Measurements from ENCODE around the gene VAV3. TPM values are rescaled to one million over a fixed set of nuclear protein-coding genes. Genes with fewer than 3 reads are reported as not detected.
A peak's percentile ranks its signal among the peaks of the same experiment; 100 is the strongest.

The VAV3 gene
- total RNA-seq, 2 experiments from 2014 or later = 2.3 to 8.3 TPM

- POLR2A ChIA-PET = interaction anchor here (0.6 to 5.1 kb wide), 14 partner anchors 10 to 283 kb away, joined by 3 to 44 read pairs (median 3); no protein-coding TSS in a partner anchor
- H3K4me1 ChIP-seq (ENCODE audit: insufficient read depth, low read length, poor library complexity, severe bottlenecking) = peaks cover 49% of the 10 kb centered on the region
- H3K27ac ChIP-seq (ENCODE audit: low read depth, low read length, poor library complexity, severe bottlenecking) = peak overlapping the region; percentile 1
- H4K20me1 ChIP-seq (ENCODE audit: insufficient read depth, low read length) = no peaks in the 10 kb centered on the region
- no peak for TF ChIP-seq CTCF (conservative IDR thresholded peaks at IDR 0.05; ENCODE audit: low read length)
- no peak for TF ChIP-seq EZH2phosphoT487 (IDR thresholded peaks at IDR 0.05; ENCODE audit: borderline replicate concordance, low read depth, low read length)
- no TSS peak for BruUV-seq (replicated peaks)
- H3K4me2 ChIP-seq (ENCODE audit: low read length) = peak overlapping the region; percentile 62
- DNase-seq (ENCODE audit: low spot score) = peak; percentile 38
- H3K79me2 ChIP-seq (ENCODE audit: insufficient read depth, low read depth, low read length) = no peaks in the 10 kb centered on the region
- peaks cover 6% of the 10 kb centered on the region; the same call in 1 of the 2 replicates for H3K36me3 ChIP-seq (ENCODE audit: insufficient read depth, low read length)
- H3K4me3 ChIP-seq (ENCODE audit: low read depth, low read length, poor library complexity, severe bottlenecking) = peak overlapping the region; percentile 16
- H3K9me2 ChIP-seq (ENCODE audit: insufficient read depth, low read length) = no peaks in the 10 kb centered on the region
- peak overlapping the region; percentile 54 for H2AFZ ChIP-seq (ENCODE audit: low read length)
- intact Hi-C loops (cut with micrococcal nuclease; ENCODE audit: unreplicated experiment) = loop anchor here (5.0 kb wide), 4 partner anchors 35 to 55 kb away; no protein-coding TSS in a partner anchor
- H3K9me3 ChIP-seq (ENCODE audit: low read length) = peaks cover 14% of the 10 kb centered on the region; the same call in 1 of the 2 replicates
- CTCF ChIA-PET (ENCODE audit: unreplicated experiment) = no interaction called here
Observed at GRCh38 chr1:107842241-107842640, 122.7 kb downstream of the VAV3 start.

GRCh38 chr1:107840725-107841124 is 124.3 kb downstream of the VAV3 start:
- H3K4me2 ChIP-seq (ENCODE audit: low read length) = peak overlapping the region; percentile 51
- POLR2A ChIA-PET = interaction anchor here (0.5 to 5.1 kb wide), 10 partner anchors 8 to 1397 kb away, joined by 3 to 44 read pairs (median 5); no protein-coding TSS in a partner anchor
- H3K79me2 ChIP-seq (ENCODE audit: insufficient read depth, low read depth, low read length) = no peaks in the 10 kb centered on the region
- H3K4me3 ChIP-seq (ENCODE audit: low read depth, low read length, poor library complexity, severe bottlenecking) = no peak overlapping the region
- no peaks in the 10 kb centered on the region for H3K9me2 ChIP-seq (ENCODE audit: insufficient read depth, low read length)
- CTCF ChIA-PET (ENCODE audit: unreplicated experiment) = no interaction called here
- no peaks in the 10 kb centered on the region for H4K20me1 ChIP-seq (ENCODE audit: insufficient read depth, low read length)
- peak overlapping the region; percentile 49 for H2AFZ ChIP-seq (ENCODE audit: low read length)
- peaks cover 18% of the 10 kb centered on the region; the same call in 1 of the 2 replicates for H3K9me3 ChIP-seq (ENCODE audit: low read length)
- no TSS peak for BruUV-seq (replicated peaks)
- no peak for TF ChIP-seq CTCF (conservative IDR thresholded peaks at IDR 0.05; ENCODE audit: low read length)
- no peak for TF ChIP-seq EZH2phosphoT487 (IDR thresholded peaks at IDR 0.05; ENCODE audit: borderline replicate concordance, low read depth, low read length)
- H3K4me1 ChIP-seq (ENCODE audit: insufficient read depth, low read length, poor library complexity, severe bottlenecking) = peaks cover 49% of the 10 kb centered on the region
- H3K36me3 ChIP-seq (ENCODE audit: insufficient read depth, low read length) = peaks cover 6% of the 10 kb centered on the region; the same call in 1 of the 2 replicates
- intact Hi-C loops (cut with micrococcal nuclease; ENCODE audit: unreplicated experiment) = loop anchor here (5.0 kb wide), 4 partner anchors 37 to 57 kb away; no protein-coding TSS in a partner anchor
- H3K27ac ChIP-seq (ENCODE audit: low read depth, low read length, poor library complexity, severe bottlenecking) = no peak overlapping the region
- DNase-seq (ENCODE audit: low spot score) = peak; percentile 41

- CTCF ChIA-PET (ENCODE audit: unreplicated experiment) = no interaction called here
- no peak overlapping the region for H3K4me2 ChIP-seq (ENCODE audit: low read length)
- POLR2A ChIA-PET = no interaction called here
- no peaks in the 10 kb centered on the region for H4K20me1 ChIP-seq (ENCODE audit: insufficient read depth, low read length)
- TF ChIP-seq EZH2phosphoT487 (IDR thresholded peaks at IDR 0.05; ENCODE audit: borderline replicate concordance, low read depth, low read length) (no peak), CTCF (conservative IDR thresholded peaks at IDR 0.05; ENCODE audit: low read length) (no peak)
- peaks cover 31% of the 10 kb centered on the region for H3K4me1 ChIP-seq (ENCODE audit: insufficient read depth, low read length, poor library complexity, severe bottlenecking)
- H3K4me3 ChIP-seq (ENCODE audit: low read depth, low read length, poor library complexity, severe bottlenecking) = no peak overlapping the region
- intact Hi-C loops (cut with micrococcal nuclease; ENCODE audit: unreplicated experiment) = no loop called here
- DNase-seq (ENCODE audit: low spot score) = no peak
- BruUV-seq (replicated peaks) = no TSS peak
- no peak overlapping the region for H3K27ac ChIP-seq (ENCODE audit: low read depth, low read length, poor library complexity, severe bottlenecking)
- no peak overlapping the region for H2AFZ ChIP-seq (ENCODE audit: low read length)
- H3K79me2 ChIP-seq (ENCODE audit: insufficient read depth, low read depth, low read length) = no peaks in the 10 kb centered on the region
- no peaks in the 10 kb centered on the region for H3K9me2 ChIP-seq (ENCODE audit: insufficient read depth, low read length)
- peaks cover 14% of the 10 kb centered on the region; the same call in 1 of the 2 replicates for H3K9me3 ChIP-seq (ENCODE audit: low read length)
- peaks cover 6% of the 10 kb centered on the region; the same call in 1 of the 2 replicates for H3K36me3 ChIP-seq (ENCODE audit: insufficient read depth, low read length)
Observed at GRCh38 chr1:107838056-107838455, 126.9 kb downstream of the VAV3 start.

All from OCI-LY7 (cell line).